HG03469 (cell line): ENCODE data around the gene TRPM3.

Experiments used
- ATAC-seq: cut with Tn5 transposase; IDR thresholded peaks from one replicate; pipeline ENCODE4 v1.9.1; 2021; ENCODE audit warnings: mild to moderate bottlenecking, moderate library complexity, moderate number of reproducible peaks; ENCODE audit not compliant: unreplicated experiment

Gene TRPM3

GRCh38 chr9:70537084-70537483 lies 584.3 kb downstream of the TRPM3 start:
- no peak for ATAC-seq

GRCh38 chr9:70535546-70536323 lies 585.7 kb downstream of the TRPM3 start:
- ATAC-seq, result no peak

- no peak for ATAC-seq
These were observed 587.0 kb downstream of the TRPM3 start for GRCh38 chr9:70534471-70534870.

GRCh38 chr9:70534061-70534460 lies 587.4 kb downstream of the TRPM3 start:
- no peak for ATAC-seq

- no peak for ATAC-seq
These were observed 587.9 kb downstream of the TRPM3 start for GRCh38 chr9:70533492-70533891.

- no peak for ATAC-seq
These were observed 588.7 kb downstream of the TRPM3 start for GRCh38 chr9:70532716-70533115.

- no peak for ATAC-seq
These were observed 590.1 kb downstream of the TRPM3 start for GRCh38 chr9:70531311-70531710.

GRCh38 chr9:70530716-70531115 lies 590.7 kb downstream of the TRPM3 start:
- ATAC-seq, result no peak

GRCh38 chr9:70529833-70530232 lies 591.6 kb downstream of the TRPM3 start:
- ATAC-seq, result no peak

GRCh38 chr9:70529377-70529776 lies 592.0 kb downstream of the TRPM3 start:
- no peak for ATAC-seq

- no peak for ATAC-seq
These were observed 594.5 kb downstream of the TRPM3 start for GRCh38 chr9:70526902-70527301.

GRCh38 chr9:70525519-70525918 lies 595.9 kb downstream of the TRPM3 start:
- ATAC-seq, result no peak

- ATAC-seq, result no peak
These were observed 601.3 kb downstream of the TRPM3 start for GRCh38 chr9:70519912-70520724.

- no peak for ATAC-seq
These were observed 603.4 kb downstream of the TRPM3 start for GRCh38 chr9:70517926-70518610.

- no peak for ATAC-seq
These were observed 607.1 kb downstream of the TRPM3 start for GRCh38 chr9:70514273-70514672.

GRCh38 chr9:70511858-70512257 lies 609.6 kb downstream of the TRPM3 start:
- ATAC-seq, result no peak

GRCh38 chr9:70510157-70510770 lies 611.2 kb downstream of the TRPM3 start:
- ATAC-seq, result no peak

GRCh38 chr9:70506159-70506558 lies 615.3 kb downstream of the TRPM3 start:
- no peak for ATAC-seq

GRCh38 chr9:70504834-70505233 lies 616.6 kb downstream of the TRPM3 start:
- no peak for ATAC-seq

- ATAC-seq, result no peak
These were observed 618.7 kb downstream of the TRPM3 start for GRCh38 chr9:70502690-70503089.

- no peak for ATAC-seq
These were observed 620.6 kb downstream of the TRPM3 start for GRCh38 chr9:70500793-70501192.
